ENCODE measurements around the gene PFDN1.

DNA sequence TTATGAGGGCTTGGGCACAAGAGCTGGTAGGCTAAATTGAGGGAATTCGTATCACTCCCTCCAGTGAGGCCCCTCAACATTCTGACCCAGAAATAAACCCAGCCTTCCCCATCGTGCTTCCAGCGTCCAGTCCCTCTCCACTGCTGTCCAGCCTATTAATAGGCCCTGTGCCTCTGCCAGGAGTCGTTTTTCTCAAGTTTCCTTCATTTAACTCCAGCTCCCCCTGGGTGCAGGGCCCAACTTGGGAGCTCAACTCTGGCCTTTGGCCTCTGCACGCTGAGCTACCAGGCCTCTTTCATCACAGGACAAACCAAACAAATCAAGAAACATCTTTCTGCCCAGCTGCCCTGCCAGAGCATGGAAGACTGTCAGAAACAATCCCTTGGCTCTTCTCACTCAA is 33.5 kb upstream of the PFDN1 start:
- TF ChIP-seq POLR2AphosphoS5 (IDR thresholded peaks at IDR 0.05; ENCODE audit: borderline replicate concordance, low read depth, low read length) (no peak), EZH2 (IDR thresholded peaks at IDR 0.05) (no peak), FOXP2 (optimal IDR thresholded peaks at IDR 0.05; ENCODE audit: control extremely low read depth, extremely low read length, insufficient read depth) (no peak)
